Endothelial cell of umbilical vein (primary cell): ENCODE measurements around the gene SLC18A3. TPM values are rescaled to one million over a fixed set of nuclear protein-coding genes. Genes with fewer than 3 reads are reported as not detected.

Experiments
- Bru-seq: library from RNA; stranded (reverse); fragments of 400-500 nt; gene quantifications from one replicate; lab custom pipeline; 2021; lab: Mats Ljungman, UMichigan
- BruChase-seq, 2 experiments: library from RNA; stranded (reverse); fragments of 400-500 nt; gene quantifications; one replicate each; lab custom pipeline; 2021; lab: Mats Ljungman, UMichigan
- BruUV-seq: library from RNA; stranded (reverse); fragments of 400-500 nt; replicated peaks from 2 replicates; lab custom pipeline; 2021; lab: Mats Ljungman, UMichigan
- CTCF ChIA-PET: fragments of 300-600, 350-600 bp; sonication (Branson Sonifier 250); formaldehyde crosslinking; loops from one replicate; lab custom pipeline; 2021; ENCODE audit warnings: antibody characterized with exemption, inconsistent platforms; lab: Charles Lee
- POLR2A ChIA-PET: fragments of 300-600, 350-600 bp; sonication (Branson Sonifier 250); formaldehyde crosslinking; loops from one replicate; lab custom pipeline; 2021; ENCODE audit warnings: antibody characterized with exemption, inconsistent platforms; lab: Charles Lee
- DNase-seq: peaks from one replicate; pipeline ENCODE4 v3.0.0-alpha.2; 2011; ENCODE audit warnings: low read depth, low spot score
- FAIRE-seq: peaks from 2 replicates; lab custom pipeline; 2011; peaks lifted over from hg19 to GRCh38; lab: Jason Lieb, UNC
- H2AFZ ChIP-seq: 2 replicates; pipeline ENCODE4 v1.6.0; 2012; ENCODE audit warnings: low read depth, low read length, control low read depth, inconsistent platforms
- H3K27ac ChIP-seq: 2 replicates; pipeline ENCODE4 v1.5.1; 2011; ENCODE audit warnings: low read depth, mild to moderate bottlenecking, control low read depth, low read length, moderate library complexity; ENCODE audit not compliant: insufficient read depth
- H3K27me3 ChIP-seq, 2 experiments: 2 replicates each; pipeline versions ENCODE4 v1.6.0 to v1.6.1; 2011; ENCODE audit warnings: low read length in 2 of 2, mixed read lengths in 1 of 2; ENCODE audit not compliant: control insufficient read depth in 2 of 2, insufficient read depth in 2 of 2
- H3K36me3 ChIP-seq, 2 experiments: 2 replicates in 1 of 2; 3 replicates in 1 of 2; pipeline ENCODE4 v1.5.1; 2011; ENCODE audit warnings: low read length in 2 of 2, mild to moderate bottlenecking in 1 of 2, moderate library complexity in 1 of 2; ENCODE audit not compliant: control insufficient read depth in 2 of 2, insufficient read depth in 2 of 2; ENCODE audit errors: extremely low read depth in 1 of 2
- H3K4me1 ChIP-seq: 3 replicates; pipeline ENCODE4 v1.5.1; 2011; ENCODE audit warnings: mild to moderate bottlenecking, low read length; ENCODE audit not compliant: control insufficient read depth, insufficient read depth; ENCODE audit errors: extremely low read depth
- H3K4me2 ChIP-seq: 2 replicates; pipeline ENCODE4 v1.6.1; 2011; ENCODE audit warnings: low read length, control low read depth, mixed read lengths; ENCODE audit not compliant: insufficient read depth
- H3K4me3 ChIP-seq, 3 experiments: fragments of 200-600 bp in 1 of 3; sonication (generic), shearing (Covaris generic) in 1 of 3; replicated peaks in 1 of 3; 2 replicates each; pipeline ENCODE4 v1.5.1; 2011 to 2016; ENCODE audit warnings: control low read depth in 3 of 3, low read length in 3 of 3, mild to moderate bottlenecking in 2 of 3, inconsistent platforms in 1 of 3, low read depth in 1 of 3, moderate library complexity in 1 of 3; ENCODE audit not compliant: insufficient read depth in 1 of 3
- H3K79me2 ChIP-seq: 2 replicates; pipeline ENCODE4 v1.6.0; 2012; ENCODE audit warnings: low read length, inconsistent platforms; ENCODE audit not compliant: control insufficient read depth, insufficient read depth
- H3K9ac ChIP-seq: replicated peaks from 2 replicates; pipeline ENCODE3; 2011; ENCODE audit warnings: low read length, control low read depth; ENCODE audit not compliant: insufficient read depth; ENCODE audit errors: extremely low read depth
- H3K9me1 ChIP-seq: replicated peaks from 3 replicates; pipeline ENCODE4 v1.6.0; 2011; ENCODE audit warnings: mild to moderate bottlenecking, low read length; ENCODE audit not compliant: control insufficient read depth, insufficient read depth; ENCODE audit errors: extremely low read depth
- H3K9me3 ChIP-seq: replicated peaks from 2 replicates; pipeline ENCODE4 v1.5.1; 2012; ENCODE audit warnings: low read length, inconsistent platforms; ENCODE audit not compliant: control insufficient read depth, insufficient read depth
- H4K20me1 ChIP-seq: replicated peaks from 2 replicates; pipeline ENCODE3; 2011; ENCODE audit warnings: mild to moderate bottlenecking, low read length; ENCODE audit not compliant: control insufficient read depth, insufficient read depth; ENCODE audit errors: extremely low read depth
- EZH2 ChIP-seq: IDR thresholded peaks from 2 replicates; pipeline ENCODE4 v1.6.1; 2012; ENCODE audit warnings: borderline replicate concordance, low read depth, mild to moderate bottlenecking, moderate library complexity, low read length, inconsistent platforms; ENCODE audit not compliant: severe bottlenecking
- FOS ChIP-seq: IDR thresholded peaks from 2 replicates; pipeline ENCODE4 v1.6.1; 2011; ENCODE audit warnings: mild to moderate bottlenecking, low read length, moderate library complexity, borderline replicate concordance; ENCODE audit not compliant: insufficient read depth
- GATA2 ChIP-seq: IDR thresholded peaks from 2 replicates; pipeline ENCODE4 v1.7.0; 2011; ENCODE audit warnings: low read depth, mild to moderate bottlenecking, moderate library complexity, mixed read lengths, low read length; ENCODE audit not compliant: insufficient read length, insufficient read depth
- JUN ChIP-seq: IDR thresholded peaks from 2 replicates; pipeline ENCODE4 v1.6.1; 2011; ENCODE audit warnings: borderline replicate concordance, low read depth; ENCODE audit not compliant: insufficient read length, insufficient read depth
- MYC ChIP-seq: IDR thresholded peaks from one replicate; pipeline ENCODE4 v1.6.1; 2011; ENCODE audit warnings: mild to moderate bottlenecking, low read depth, low read length
- POLR2A ChIP-seq: IDR thresholded peaks from 2 replicates; pipeline ENCODE4 v1.6.1; 2012; ENCODE audit warnings: low read depth, mild to moderate bottlenecking, control low read depth, low read length
- POLR2AphosphoS5 ChIP-seq: IDR thresholded peaks from 2 replicates; pipeline ENCODE4 v1.6.1; 2012; ENCODE audit warnings: low read depth, mild to moderate bottlenecking, control low read depth, low read length, moderate library complexity; ENCODE audit not compliant: insufficient read depth
- dilution Hi-C: fragments of 300-500 bp; cut with MboI; formaldehyde crosslinking; loops from one replicate; pipeline ENCODE4 v1.15.0; 2019; ENCODE audit warnings: low sequenced_read_pairs; ENCODE audit not compliant: extremely low pct_ligation_motif_present
- intact Hi-C: fragments of 100-400 bp; cut with micrococcal nuclease; formaldehyde crosslinking; loops from one replicate; pipeline ENCODE4 v1.10.0; 2022
- long read RNA-seq: library from polyadenylated mRNA; stranded (forward); transcript quantifications from one replicate; pipeline ENCODE4 v2.0.0, GENCODE V29; 2021
- polyA minus RNA-seq, 3 experiments: library from RNA; depleted of rRNA, polyadenylated mRNA; stranded (reverse); fragments of >200 nt; gene quantifications; 1 replicate in 1 of 3; 2 replicates in 2 of 3; pipeline ENCODE4 v1.2.3, GENCODE V29; 2011
- polyA plus RNA-seq, 4 experiments: library from polyadenylated mRNA; depleted of rRNA in 3 of 4; stranded (reverse) in 3 of 4; unstranded in 1 of 4; fragments of >200 nt; gene quantifications; 2 replicates each; pipeline versions ENCODE4 v1.2.1 to v1.2.3, GENCODE V29; 2011 to 2012; ENCODE audit warnings: missing spikeins in 1 of 4
- total RNA-seq: library from RNA; stranded (reverse); gene quantifications from 2 replicates; pipeline ENCODE4 v1.2.3, GENCODE V29; 2021
- TF ChIP-seq, protein P1 (sequence below): IDR thresholded peaks from 2 replicates; pipeline ENCODE4 v1.6.1; 2011; ENCODE audit not compliant: insufficient read depth, insufficient read length
- TF ChIP-seq, protein P2 (sequence below), 2 donors: IDR thresholded peaks; 1 replicate in 1 of 2; 2 replicates in 1 of 2; pipeline ENCODE4 v1.5.1; 2011; ENCODE audit warnings: low read length in 2 of 2, mild to moderate bottlenecking in 2 of 2, moderate library complexity in 2 of 2, control low read depth in 1 of 2, inconsistent platforms in 1 of 2, low read depth in 1 of 2; ENCODE audit not compliant: insufficient read depth in 1 of 2; ENCODE audit errors: extremely low read depth in 1 of 2

SLC18A3 gene
- not detected in 2 replicates for total RNA-seq
- 0.03 TPM in 1 of 2 replicates, not detected in the other for polyA plus RNA-seq
- polyA plus RNA-seq (2011; cell fraction: cytosol; rRNA removed): 0.03 TPM in 1 of 2 replicates, not detected in the other
- not detected in 2 replicates for polyA plus RNA-seq (2011; cell fraction: nucleus; rRNA removed)
- polyA plus RNA-seq (2012): not detected in 2 replicates
- not detected in 2 replicates for polyA minus RNA-seq
- polyA minus RNA-seq (2011; cell fraction: cytosol; rRNA and poly(A)+ RNA removed): not detected
- not detected in 2 replicates for polyA minus RNA-seq (2011; cell fraction: nucleus; rRNA and poly(A)+ RNA removed)
- not detected for Bru-seq, nascent RNA
- BruChase-seq, experiment 1, labeled RNA remaining after a 6-hour chase: not detected
- not detected for BruChase-seq, experiment 2, labeled RNA remaining after a 2-hour chase
- long read RNA-seq: 0 reads

DNA sequence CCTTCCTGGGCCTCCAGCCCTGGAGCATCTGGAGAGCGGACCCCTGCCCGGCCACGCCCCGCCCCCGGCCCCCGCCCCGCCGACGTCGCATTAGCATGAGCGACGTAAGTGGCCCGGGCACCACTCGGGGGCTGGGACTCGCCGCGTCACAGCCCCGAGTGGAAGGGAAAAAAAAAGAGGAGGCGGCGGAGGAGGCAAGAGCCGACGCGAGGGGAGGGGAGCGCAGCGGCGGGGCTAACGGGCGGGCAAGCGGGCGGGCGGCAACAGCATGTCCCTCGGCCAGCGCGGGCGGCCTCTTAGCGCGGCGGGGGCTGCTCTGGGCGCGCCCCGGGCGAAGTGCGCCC is at the start of gene SLC18A3:
Gene SLC18A3, plus strand, starts transcription at position 197 of the 344 bp plus-strand sequence. CDS start 431 bp downstream, outside the sequence.
- Histone ChIP-seq H3K27me3 (peaks cover 68 to 75% of the 10 kb centered on the region in 2 experiments), H3K9me3 (no peaks in the 10 kb centered on the region), H3K27ac (no peak within 1 kb of the TSS), H3K79me2 (no peaks in the 10 kb centered on the region), H3K4me3 (no peak within 1 kb of the TSS), H2AFZ (no peak within 1 kb of the TSS), H4K20me1 (no peaks in the 10 kb centered on the region), H3K4me2 (no peak within 1 kb of the TSS), H3K36me3 (no peaks in the 10 kb centered on the region), H3K4me1 (no peaks in the 10 kb centered on the region), H3K9ac (no peak within 1 kb of the TSS), H3K9me1 (no peaks in the 10 kb centered on the region)
- dilution Hi-C loops: no loop called here
- no TSS peak for BruUV-seq
- FAIRE-seq: no peak
- intact Hi-C loops: no loop called here
- CTCF ChIA-PET: interaction anchor here (2.1 kb wide), 1 partner anchor 17 kb away, joined by 8 read pairs; no protein-coding TSS in a partner anchor
- DNase-seq: no peak
- TF ChIP-seq FOS (no peak), POLR2AphosphoS5 (no peak), GATA2 (no peak), JUN (no peak), MYC (no peak), EZH2 (no peak), POLR2A (no peak)
- TF ChIP-seq, protein P1, sequence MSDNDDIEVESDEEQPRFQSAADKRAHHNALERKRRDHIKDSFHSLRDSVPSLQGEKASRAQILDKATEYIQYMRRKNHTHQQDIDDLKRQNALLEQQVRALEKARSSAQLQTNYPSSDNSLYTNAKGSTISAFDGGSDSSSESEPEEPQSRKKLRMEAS: no peak
- TF ChIP-seq, protein P2, sequence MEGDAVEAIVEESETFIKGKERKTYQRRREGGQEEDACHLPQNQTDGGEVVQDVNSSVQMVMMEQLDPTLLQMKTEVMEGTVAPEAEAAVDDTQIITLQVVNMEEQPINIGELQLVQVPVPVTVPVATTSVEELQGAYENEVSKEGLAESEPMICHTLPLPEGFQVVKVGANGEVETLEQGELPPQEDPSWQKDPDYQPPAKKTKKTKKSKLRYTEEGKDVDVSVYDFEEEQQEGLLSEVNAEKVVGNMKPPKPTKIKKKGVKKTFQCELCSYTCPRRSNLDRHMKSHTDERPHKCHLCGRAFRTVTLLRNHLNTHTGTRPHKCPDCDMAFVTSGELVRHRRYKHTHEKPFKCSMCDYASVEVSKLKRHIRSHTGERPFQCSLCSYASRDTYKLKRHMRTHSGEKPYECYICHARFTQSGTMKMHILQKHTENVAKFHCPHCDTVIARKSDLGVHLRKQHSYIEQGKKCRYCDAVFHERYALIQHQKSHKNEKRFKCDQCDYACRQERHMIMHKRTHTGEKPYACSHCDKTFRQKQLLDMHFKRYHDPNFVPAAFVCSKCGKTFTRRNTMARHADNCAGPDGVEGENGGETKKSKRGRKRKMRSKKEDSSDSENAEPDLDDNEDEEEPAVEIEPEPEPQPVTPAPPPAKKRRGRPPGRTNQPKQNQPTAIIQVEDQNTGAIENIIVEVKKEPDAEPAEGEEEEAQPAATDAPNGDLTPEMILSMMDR (IDR thresholded peaks at IDR 0.05; ENCODE audit: extremely low read depth in 1 of 2, insufficient read depth in 1 of 2, low read depth in 1 of 2, low read length in 2 of 2): no peak
- POLR2A ChIA-PET: no interaction called here
